ENCODE results near the gene EMP2.

DNA sequence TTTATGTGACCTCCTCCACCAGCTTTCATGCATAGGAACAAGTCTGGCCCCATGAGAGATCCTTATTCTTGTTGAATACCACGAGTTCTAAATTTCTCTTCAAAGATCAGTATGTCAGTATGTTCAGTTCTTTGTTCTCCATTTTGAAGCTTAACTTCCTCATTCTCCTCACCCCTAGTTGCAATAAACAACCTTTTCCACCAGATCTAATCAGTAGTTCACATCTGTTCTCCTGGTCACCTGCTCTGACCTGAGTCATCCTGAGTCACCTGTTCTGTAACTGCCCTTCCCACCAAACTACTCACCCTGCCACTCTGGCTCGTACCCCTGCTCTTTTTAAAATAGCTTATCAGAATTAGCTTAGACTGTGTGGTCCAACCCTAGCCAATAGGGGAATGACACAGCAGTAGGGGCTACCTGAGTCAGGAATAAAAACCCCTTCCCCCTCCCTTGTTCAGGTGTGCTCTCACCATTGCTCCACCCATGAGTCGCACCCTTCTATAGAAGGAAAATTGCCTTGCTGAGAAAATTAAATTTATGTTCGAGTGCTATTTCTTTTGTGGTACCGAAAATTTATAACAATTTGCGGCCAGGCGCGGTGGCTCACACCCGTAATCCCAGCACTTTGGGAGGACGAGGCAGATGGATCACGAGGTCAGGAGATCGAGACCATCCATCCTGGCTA, 94.6 kb downstream of the EMP2 start:
- no peak for TF ChIP-seq EZH2 (IDR thresholded peaks at IDR 0.05; ENCODE audit: borderline replicate concordance, low read length)
- TF ChIP-seq, protein P1, sequence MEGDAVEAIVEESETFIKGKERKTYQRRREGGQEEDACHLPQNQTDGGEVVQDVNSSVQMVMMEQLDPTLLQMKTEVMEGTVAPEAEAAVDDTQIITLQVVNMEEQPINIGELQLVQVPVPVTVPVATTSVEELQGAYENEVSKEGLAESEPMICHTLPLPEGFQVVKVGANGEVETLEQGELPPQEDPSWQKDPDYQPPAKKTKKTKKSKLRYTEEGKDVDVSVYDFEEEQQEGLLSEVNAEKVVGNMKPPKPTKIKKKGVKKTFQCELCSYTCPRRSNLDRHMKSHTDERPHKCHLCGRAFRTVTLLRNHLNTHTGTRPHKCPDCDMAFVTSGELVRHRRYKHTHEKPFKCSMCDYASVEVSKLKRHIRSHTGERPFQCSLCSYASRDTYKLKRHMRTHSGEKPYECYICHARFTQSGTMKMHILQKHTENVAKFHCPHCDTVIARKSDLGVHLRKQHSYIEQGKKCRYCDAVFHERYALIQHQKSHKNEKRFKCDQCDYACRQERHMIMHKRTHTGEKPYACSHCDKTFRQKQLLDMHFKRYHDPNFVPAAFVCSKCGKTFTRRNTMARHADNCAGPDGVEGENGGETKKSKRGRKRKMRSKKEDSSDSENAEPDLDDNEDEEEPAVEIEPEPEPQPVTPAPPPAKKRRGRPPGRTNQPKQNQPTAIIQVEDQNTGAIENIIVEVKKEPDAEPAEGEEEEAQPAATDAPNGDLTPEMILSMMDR (IDR thresholded peaks at IDR 0.05; ENCODE audit: low read length) = no peak

Measured in OCI-LY1 (cell line).